Liver (tissue), 9 donors: Measurements from ENCODE around the gene PGBD4. TPM values are rescaled to one million over a fixed set of nuclear protein-coding genes. Genes with fewer than 3 reads are reported as not detected.

ENCODE experiments used
- DNase-seq: peaks from one replicate; pipeline ENCODE4 v3.0.0-alpha.2; 2017; ENCODE audit warnings: low spot score
- H3K27ac ChIP-seq, 2 donors: one replicate each; pipeline ENCODE4 v1.7.0; 2013; ENCODE audit warnings: inconsistent platforms in 2 of 2, low read length in 2 of 2, control low read depth in 1 of 2, low read depth in 1 of 2, mild to moderate bottlenecking in 1 of 2
- H3K27me3 ChIP-seq, 4 donors: one replicate each; pipeline versions ENCODE4 v1.6.1 to v1.7.0; 2013; ENCODE audit warnings: low read length in 3 of 4, inconsistent platforms in 1 of 4, mild to moderate bottlenecking in 1 of 4, moderate library complexity in 1 of 4; ENCODE audit not compliant: control insufficient read depth in 4 of 4, insufficient read depth in 4 of 4
- H3K36me3 ChIP-seq, 4 donors: one replicate each; pipeline versions ENCODE4 v1.6.1 to v1.7.0; 2013; ENCODE audit warnings: low read length in 3 of 4, mild to moderate bottlenecking in 3 of 4, low read depth in 1 of 4, moderate library complexity in 1 of 4; ENCODE audit not compliant: control insufficient read depth in 4 of 4, insufficient read depth in 3 of 4
- H3K4me1 ChIP-seq, 4 donors: one replicate each; pipeline versions ENCODE4 v1.6.1 to v1.7.0; 2013; ENCODE audit warnings: low read length in 3 of 4, mild to moderate bottlenecking in 3 of 4, moderate library complexity in 1 of 4; ENCODE audit not compliant: control insufficient read depth in 4 of 4, insufficient read depth in 4 of 4
- H3K4me3 ChIP-seq, 3 donors: one replicate each; pipeline versions ENCODE4 v1.6.1 to v1.7.0; 2013; ENCODE audit warnings: low read length in 3 of 3, control low read depth in 1 of 3, low read depth in 1 of 3, mild to moderate bottlenecking in 1 of 3
- H3K9ac ChIP-seq, 2 donors: one replicate each; pipeline ENCODE4 v1.7.0; 2013; ENCODE audit warnings: low read length in 2 of 2, mild to moderate bottlenecking in 2 of 2, moderate library complexity in 2 of 2, control low read depth in 1 of 2, low read depth in 1 of 2
- H3K9me3 ChIP-seq, 4 donors: one replicate each; pipeline versions ENCODE4 v1.6.1 to v1.7.0; 2013; ENCODE audit warnings: low read length in 3 of 4; ENCODE audit not compliant: control insufficient read depth in 4 of 4
- ATF3 ChIP-seq: IDR thresholded peaks from 2 replicates; pipeline ENCODE4 v1.6.1; 2016; ENCODE audit warnings: antibody characterized with exemption
- EGR1 ChIP-seq, 2 donors: IDR thresholded peaks; 2 replicates each; pipeline ENCODE4 v1.6.1; 2016 to 2018; ENCODE audit warnings: antibody characterized with exemption in 2 of 2, low read depth in 2 of 2
- FOXA1 ChIP-seq: IDR thresholded peaks from 2 replicates; pipeline ENCODE4 v1.6.1; 2016; ENCODE audit warnings: antibody characterized with exemption
- FOXA2 ChIP-seq: IDR thresholded peaks from 2 replicates; pipeline ENCODE4 v1.6.1; 2016; ENCODE audit warnings: antibody characterized with exemption
- GABPA ChIP-seq, 2 donors: IDR thresholded peaks in 1 of 2; conservative IDR thresholded peaks in 1 of 2; 2 replicates each; pipeline ENCODE4 v1.6.1; 2016; ENCODE audit warnings: antibody characterized with exemption in 2 of 2, mild to moderate bottlenecking in 1 of 2, moderate library complexity in 1 of 2
- HNF4A ChIP-seq, 2 donors: conservative IDR thresholded peaks; 2 replicates each; pipeline ENCODE4 v1.6.1; 2016; ENCODE audit warnings: antibody characterized with exemption in 2 of 2, mild to moderate bottlenecking in 2 of 2
- HNF4G ChIP-seq: IDR thresholded peaks from 2 replicates; pipeline ENCODE4 v1.6.1; 2016; ENCODE audit warnings: antibody characterized with exemption
- JUND ChIP-seq, 2 donors: IDR thresholded peaks; 2 replicates each; pipeline ENCODE4 v1.6.1; 2016; ENCODE audit warnings: antibody characterized with exemption in 2 of 2
- MAX ChIP-seq: IDR thresholded peaks from 2 replicates; pipeline ENCODE4 v1.6.1; 2016; ENCODE audit warnings: antibody characterized with exemption
- NR2F2 ChIP-seq: IDR thresholded peaks from 2 replicates; pipeline ENCODE4 v1.6.1; 2016; ENCODE audit warnings: antibody characterized with exemption
- RAD21 ChIP-seq, 2 donors: IDR thresholded peaks; 2 replicates each; pipeline ENCODE4 v1.6.1; 2016; ENCODE audit warnings: antibody characterized with exemption in 2 of 2, mild to moderate bottlenecking in 2 of 2
- REST ChIP-seq: IDR thresholded peaks from 2 replicates; pipeline ENCODE4 v1.6.1; 2016; ENCODE audit warnings: antibody characterized with exemption, mild to moderate bottlenecking
- RXRA ChIP-seq, 2 donors: IDR thresholded peaks; 2 replicates each; pipeline ENCODE4 v1.6.1; 2017 to 2018; ENCODE audit warnings: antibody characterized with exemption in 2 of 2, mild to moderate bottlenecking in 1 of 2
- SP1 ChIP-seq: IDR thresholded peaks from 2 replicates; pipeline ENCODE4 v1.6.1; 2018; ENCODE audit warnings: antibody characterized with exemption, mild to moderate bottlenecking
- TAF1 ChIP-seq: conservative IDR thresholded peaks from 2 replicates; pipeline ENCODE4 v1.6.1; 2016; ENCODE audit warnings: antibody characterized with exemption, mild to moderate bottlenecking
- YY1 ChIP-seq: IDR thresholded peaks from 2 replicates; pipeline ENCODE4 v1.6.1; 2016; ENCODE audit warnings: antibody characterized with exemption, mild to moderate bottlenecking
- WGBS: extraction: QIAGEN DNeasy Blood & Tissue Kit; methylation state at CpG from one replicate; pipeline ENCODE4 v1.1.7; 2013; 5-methylcytosine and 5-hydroxymethylcytosine counted together
- polyA plus RNA-seq, 2 donors: library from polyadenylated mRNA; stranded (reverse) in 1 of 2; unstranded in 1 of 2; fragments of 200-250 nt in 1 of 2; fragments of >200 nt in 1 of 2; fragmentation: Nextera tagmentation in 1 of 2; extraction: Ambion mirVana in 1 of 2; gene quantifications; one replicate each; pipeline versions ENCODE4 v1.2.1 to v1.2.3, GENCODE V29; 2013 to 2015
- total RNA-seq, 2 donors: library from RNA; depleted of rRNA; stranded (reverse); fragments of >200 nt; gene quantifications; one replicate each; pipeline ENCODE4 v1.2.3, GENCODE V29; 2014
- TF ChIP-seq, protein P1 (sequence below): fragments of 150-350 bp; IDR thresholded peaks from 2 replicates; pipeline ENCODE4 v1.5.1; 2017; ENCODE audit warnings: improper control_type of control experiment, low read depth, low read length; ENCODE audit not compliant: missing input control
- TF ChIP-seq, protein P2 (sequence below): IDR thresholded peaks from 2 replicates; pipeline ENCODE4 v1.6.1; 2016; ENCODE audit warnings: antibody characterized with exemption
- donor health status: healthy.
- donor health status: healthy.
- donor health status: healthy.
- donor health status: healthy.
- donor health status: healthy.

Gene PGBD4
- total RNA-seq = 1 to 10 TPM in 1 of 2 donors, under 1 TPM in 1; 0.98 to 1.1 TPM
- under 1 TPM; 0.39 to 0.90 TPM for polyA plus RNA-seq

DNA sequence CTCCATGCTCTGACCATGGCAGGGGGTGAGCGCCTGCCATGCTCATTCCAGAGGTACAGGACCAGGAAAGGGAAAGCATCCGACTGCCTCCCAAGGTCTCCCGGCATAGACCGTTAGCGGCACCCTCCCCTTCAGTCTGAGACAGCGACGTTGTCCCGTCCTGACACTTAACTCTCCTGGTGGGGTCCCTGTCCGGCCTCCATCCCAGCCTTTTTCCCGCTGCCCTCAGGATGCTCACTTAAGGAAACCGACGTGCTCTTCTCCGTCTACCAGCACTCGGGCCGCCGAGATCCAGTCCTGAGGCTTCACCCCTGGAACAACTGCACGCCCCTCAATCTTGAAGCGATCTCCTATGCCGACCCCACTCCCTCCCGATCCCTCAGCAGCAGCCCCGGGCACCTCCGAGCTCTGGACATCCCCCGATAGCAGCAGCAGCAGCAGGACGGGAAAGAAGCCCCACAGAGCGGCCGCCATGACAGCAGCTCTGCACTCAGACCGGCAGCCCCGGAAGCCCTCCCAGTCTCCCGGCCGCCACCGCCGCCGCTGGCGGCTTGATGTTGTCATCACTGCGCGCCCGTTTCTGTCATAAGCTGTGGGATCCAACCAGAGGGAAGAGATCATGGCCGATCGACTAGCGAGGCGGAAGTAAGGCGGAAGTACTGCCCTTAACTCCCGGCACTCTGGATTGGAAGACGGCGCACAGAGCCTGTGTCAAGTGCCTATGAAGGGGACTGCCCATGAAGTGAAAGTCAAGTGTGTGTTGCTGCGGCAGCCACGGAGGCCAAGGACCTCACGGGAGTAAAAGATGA, at the start of gene PGBD4, which contains the start of gene EMC7:
TSS of gene PGBD4 (plus strand) at position 718 of the 809 bp plus-strand sequence. CDS start 449 bp downstream, outside the sequence.
TSS of gene EMC7 (minus strand) at position 497 of the 809 bp plus-strand sequence. CDS start at position 474, 23 bp downstream.
- Histone ChIP-seq H3K27me3 (no peaks in the 10 kb centered on the region), H3K4me1 (peaks cover 4 to 22% (median 15%) of the 10 kb centered on the region in 4 donors), H3K36me3 (no peaks in the 10 kb centered on the region), H3K27ac (peak within 1 kb of the TSS; percentile 85 to 88), H3K4me3 (peak within 1 kb of the TSS; percentile 84 to 94 (median 93)), H3K9ac (peak within 1 kb of the TSS; percentile 86 to 97), H3K9me3 (no peaks in the 10 kb centered on the region)
- peak; percentile 98 to 100 for TF ChIP-seq EGR1 (IDR thresholded peaks at IDR 0.05; ENCODE audit: low read depth in 2 of 2)
- TF ChIP-seq TAF1 = peak; percentile 85
- peak; percentile 78 to 97 for TF ChIP-seq GABPA (IDR thresholded peaks at IDR 0.05 in 1 of 2, conservative IDR thresholded peaks at IDR 0.05 in 1 of 2)
- TF ChIP-seq, protein P1, sequence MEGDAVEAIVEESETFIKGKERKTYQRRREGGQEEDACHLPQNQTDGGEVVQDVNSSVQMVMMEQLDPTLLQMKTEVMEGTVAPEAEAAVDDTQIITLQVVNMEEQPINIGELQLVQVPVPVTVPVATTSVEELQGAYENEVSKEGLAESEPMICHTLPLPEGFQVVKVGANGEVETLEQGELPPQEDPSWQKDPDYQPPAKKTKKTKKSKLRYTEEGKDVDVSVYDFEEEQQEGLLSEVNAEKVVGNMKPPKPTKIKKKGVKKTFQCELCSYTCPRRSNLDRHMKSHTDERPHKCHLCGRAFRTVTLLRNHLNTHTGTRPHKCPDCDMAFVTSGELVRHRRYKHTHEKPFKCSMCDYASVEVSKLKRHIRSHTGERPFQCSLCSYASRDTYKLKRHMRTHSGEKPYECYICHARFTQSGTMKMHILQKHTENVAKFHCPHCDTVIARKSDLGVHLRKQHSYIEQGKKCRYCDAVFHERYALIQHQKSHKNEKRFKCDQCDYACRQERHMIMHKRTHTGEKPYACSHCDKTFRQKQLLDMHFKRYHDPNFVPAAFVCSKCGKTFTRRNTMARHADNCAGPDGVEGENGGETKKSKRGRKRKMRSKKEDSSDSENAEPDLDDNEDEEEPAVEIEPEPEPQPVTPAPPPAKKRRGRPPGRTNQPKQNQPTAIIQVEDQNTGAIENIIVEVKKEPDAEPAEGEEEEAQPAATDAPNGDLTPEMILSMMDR = no peak
- TF ChIP-seq SP1 = peak; percentile 90
- peak; percentile 100 for TF ChIP-seq MAX
- TF ChIP-seq HNF4A (conservative IDR thresholded peaks at IDR 0.05) = peak; percentile 26 to 64
- peak; percentile 68 to 78 for TF ChIP-seq RXRA (IDR thresholded peaks at IDR 0.05)
- TF ChIP-seq YY1 = peak; percentile 99
- peak; percentile 66 for TF ChIP-seq NR2F2
- TF ChIP-seq REST = peak; percentile 69
- peak; percentile 30 to 39 for TF ChIP-seq RAD21 (IDR thresholded peaks at IDR 0.05)
- TF ChIP-seq FOXA1 = peak; percentile 4
- TF ChIP-seq, protein P2, sequence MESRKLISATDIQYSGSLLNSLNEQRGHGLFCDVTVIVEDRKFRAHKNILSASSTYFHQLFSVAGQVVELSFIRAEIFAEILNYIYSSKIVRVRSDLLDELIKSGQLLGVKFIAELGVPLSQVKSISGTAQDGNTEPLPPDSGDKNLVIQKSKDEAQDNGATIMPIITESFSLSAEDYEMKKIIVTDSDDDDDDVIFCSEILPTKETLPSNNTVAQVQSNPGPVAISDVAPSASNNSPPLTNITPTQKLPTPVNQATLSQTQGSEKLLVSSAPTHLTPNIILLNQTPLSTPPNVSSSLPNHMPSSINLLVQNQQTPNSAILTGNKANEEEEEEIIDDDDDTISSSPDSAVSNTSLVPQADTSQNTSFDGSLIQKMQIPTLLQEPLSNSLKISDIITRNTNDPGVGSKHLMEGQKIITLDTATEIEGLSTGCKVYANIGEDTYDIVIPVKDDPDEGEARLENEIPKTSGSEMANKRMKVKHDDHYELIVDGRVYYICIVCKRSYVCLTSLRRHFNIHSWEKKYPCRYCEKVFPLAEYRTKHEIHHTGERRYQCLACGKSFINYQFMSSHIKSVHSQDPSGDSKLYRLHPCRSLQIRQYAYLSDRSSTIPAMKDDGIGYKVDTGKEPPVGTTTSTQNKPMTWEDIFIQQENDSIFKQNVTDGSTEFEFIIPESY = peak; percentile 91
- TF ChIP-seq FOXA2 = no peak
- TF ChIP-seq ATF3 = peak; percentile 87
- peak; percentile 55 to 87 for TF ChIP-seq JUND (IDR thresholded peaks at IDR 0.05)
- TF ChIP-seq HNF4G = no peak
- WGBS = under 1% methylated on average over 48 of the region's 48 CpGs
- DNase-seq = peak; percentile 98
